HG02981 (cell line): Measurements from ENCODE around the gene RHOXF2.
"Not testable (repeated sequence)": the region's sequence is repeated elsewhere in the genome, so short reads cannot be mapped to it uniquely, and the experiment has no call there.

Experiments used
- ATAC-seq: cut with Tn5 transposase; IDR thresholded peaks from one replicate; pipeline ENCODE4 v1.9.1; 2021; ENCODE audit warnings: mild to moderate bottlenecking, moderate library complexity; ENCODE audit not compliant: unreplicated experiment

Gene RHOXF2

DNA sequence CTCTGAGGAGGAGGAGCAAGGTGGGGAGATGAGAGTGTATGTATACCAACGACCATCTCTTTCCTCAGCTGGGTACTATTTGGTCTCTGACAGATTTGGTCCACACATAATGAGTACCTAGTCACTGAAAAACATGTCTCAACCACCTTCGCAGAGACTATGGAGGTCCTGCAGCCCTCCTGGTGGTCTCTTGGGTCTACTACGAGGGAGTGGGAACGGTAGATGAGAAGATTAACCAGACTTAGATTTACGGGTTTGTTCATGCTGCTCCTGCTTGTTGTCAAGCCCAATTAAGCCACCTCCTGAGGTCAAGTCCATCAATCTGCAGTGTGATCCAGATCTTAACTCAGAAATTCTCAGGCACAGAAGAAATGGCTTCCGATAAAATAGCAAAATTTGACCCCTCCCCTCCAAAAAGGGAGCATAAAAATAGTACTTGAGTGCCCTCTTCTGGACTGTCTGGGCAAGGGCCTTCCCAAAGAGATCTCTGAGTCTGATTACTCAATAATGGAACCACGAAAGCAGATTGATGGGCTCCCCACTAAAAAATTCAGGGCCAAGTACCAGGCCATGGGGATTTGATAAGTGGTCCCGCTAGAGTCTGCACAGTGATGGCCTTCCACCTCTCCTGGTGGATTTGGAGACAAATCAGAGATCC is 38.3 kb downstream of the RHOXF2 start:
- not testable (repeated sequence) for ATAC-seq

DNA sequence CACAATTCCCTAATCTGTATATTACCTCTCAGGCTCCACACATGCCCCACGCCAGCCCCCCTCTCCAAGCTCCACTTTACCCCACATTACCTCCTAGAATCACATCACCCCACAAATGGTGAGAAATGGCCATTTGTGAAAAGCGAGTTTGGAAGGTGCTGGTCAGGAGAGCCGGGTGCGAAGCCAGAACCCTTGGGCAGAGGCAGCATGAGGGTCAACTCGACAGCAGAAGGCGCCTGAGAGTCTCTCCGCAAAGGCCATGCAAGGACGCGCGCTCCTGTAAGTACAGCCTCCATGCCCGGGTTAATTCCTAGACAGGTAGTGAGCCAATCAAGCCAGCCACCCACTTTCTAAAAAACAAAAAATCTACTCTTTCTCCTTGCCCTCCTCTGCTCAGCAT is 42.4 kb downstream of the RHOXF2 start:
- no peak for ATAC-seq

DNA sequence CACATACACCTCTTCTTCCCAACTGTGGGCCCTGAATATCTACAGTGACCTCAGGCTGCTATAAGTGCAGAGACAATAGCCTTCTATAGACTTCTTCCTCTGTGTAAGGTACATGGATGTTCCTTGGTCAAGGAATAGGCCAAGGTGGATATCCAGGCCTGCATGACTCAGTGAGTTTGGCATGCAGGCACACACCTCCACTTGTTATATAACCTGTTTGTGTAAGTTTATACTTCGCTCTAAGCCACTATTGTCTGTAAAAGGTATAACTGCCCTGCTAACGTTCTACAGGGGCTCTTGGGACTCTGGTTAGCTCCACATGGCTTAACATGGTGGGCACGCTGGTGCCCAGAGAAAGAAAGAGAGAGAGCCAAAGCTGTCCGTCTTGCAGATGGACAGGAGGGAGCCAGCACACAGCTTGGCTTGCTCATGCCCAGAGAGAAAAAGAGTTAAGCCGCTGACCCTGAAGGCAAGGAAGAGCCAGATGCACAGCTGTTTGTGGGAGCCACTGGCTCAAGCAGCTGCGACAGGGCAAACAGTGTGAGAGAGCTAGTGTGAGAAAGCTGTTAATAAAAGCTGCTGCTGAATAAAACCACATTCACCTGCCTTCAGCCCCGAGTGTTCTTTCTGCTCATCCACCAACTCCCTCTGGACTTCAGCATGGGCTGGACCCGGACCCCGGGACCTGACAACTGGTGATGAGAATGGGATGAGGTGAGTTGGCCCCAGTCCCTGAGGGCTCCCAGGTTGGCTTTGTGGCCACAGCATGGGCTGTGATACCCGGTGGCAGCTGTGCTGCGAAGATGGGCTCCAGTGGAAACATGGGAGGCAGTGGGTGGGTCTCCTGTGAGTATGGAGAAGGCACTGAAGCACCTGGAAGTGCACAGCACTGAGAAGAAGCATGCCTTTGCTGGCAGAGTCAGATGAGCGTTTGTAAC is 47.7 kb downstream of the RHOXF2 start:
- ATAC-seq: no peak

DNA sequence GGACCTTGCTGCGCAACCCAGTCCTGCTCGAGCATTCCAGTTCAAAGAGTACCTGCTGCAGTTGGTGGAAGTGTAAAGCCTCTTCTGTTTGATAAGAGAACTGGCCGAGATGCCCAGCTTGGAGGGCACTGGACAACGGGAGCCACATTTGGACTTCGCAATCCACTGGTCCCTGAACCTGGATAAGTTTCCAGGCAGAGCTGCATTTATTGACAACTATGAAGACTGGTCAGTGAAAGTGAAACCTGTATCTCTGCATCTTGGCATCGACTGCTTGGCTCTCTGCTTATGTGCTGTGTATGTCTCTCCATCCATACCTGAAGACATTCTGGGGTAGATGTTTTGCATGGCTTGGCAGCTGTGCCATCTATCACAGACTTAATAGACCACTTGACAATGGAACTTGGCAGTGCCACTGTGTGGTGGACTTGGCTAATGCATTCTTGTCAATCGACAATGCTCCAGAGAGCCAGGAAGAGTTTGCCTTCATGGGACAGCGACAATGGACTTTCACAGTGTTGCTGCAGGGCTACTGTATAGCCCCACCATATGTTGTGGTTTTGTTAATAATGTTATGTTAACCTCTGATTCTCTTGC is 48.7 kb downstream of the RHOXF2 start:
- no peak for ATAC-seq

DNA sequence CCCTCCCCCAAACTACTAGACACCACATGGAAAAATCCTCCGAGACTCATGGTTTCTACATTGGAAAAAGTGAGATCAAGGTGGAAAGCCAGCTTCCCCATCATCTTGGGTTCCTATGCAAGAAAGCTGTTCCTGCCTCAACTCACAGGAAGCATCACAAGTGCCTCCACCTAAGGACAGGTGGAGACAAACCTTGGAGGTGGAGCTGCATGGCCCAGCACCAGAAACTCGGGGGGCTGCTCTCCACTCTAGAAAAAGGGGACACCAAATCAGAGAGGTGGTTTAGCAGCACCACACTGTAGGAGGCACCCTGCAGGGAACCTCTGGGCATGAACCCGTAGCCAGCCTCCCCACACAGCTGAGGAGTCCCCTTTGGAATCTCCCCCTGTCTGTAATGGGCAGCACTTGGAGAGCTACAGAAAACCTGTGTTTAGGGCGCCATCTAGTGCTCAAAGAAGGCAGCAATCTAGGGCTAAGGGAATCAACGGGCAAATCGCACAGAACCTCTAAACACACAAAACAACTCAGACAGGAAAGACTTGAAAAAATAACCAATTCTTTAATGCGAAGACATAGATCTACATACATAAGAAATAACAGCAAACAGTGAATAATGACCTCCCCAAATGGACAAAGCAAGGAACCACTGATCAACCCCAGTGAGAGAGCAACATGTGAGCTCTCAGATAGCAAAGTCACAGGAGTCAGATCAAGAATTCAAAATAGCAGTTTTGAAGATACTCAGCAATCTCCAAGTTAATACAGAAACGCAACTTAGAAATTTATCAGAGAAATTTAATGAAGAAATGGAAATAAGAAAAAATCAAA is 55.2 kb downstream of the RHOXF2 start:
- ATAC-seq: peak; percentile 64
